ENCODE measurements around the gene WNT6.
A peak's percentile ranks its signal among the peaks of the same experiment; 100 is the strongest.

WNT6 gene

GRCh38 chr2:218893349-218894150, 33.9 kb downstream of the WNT6 start:
- DNase-seq (ENCODE audit: low read depth): no peak

- DNase-seq (ENCODE audit: low read depth): no peak
Measured at GRCh38 chr2:218894151-218894879, 34.7 kb downstream of the WNT6 start.

- DNase-seq (ENCODE audit: low read depth): no peak
Measured at GRCh38 chr2:218894880-218895157, 35.2 kb downstream of the WNT6 start.

GRCh38 chr2:218895326-218895725, 35.7 kb downstream of the WNT6 start:
- DNase-seq (ENCODE audit: low read depth): no peak

- no peak for DNase-seq (ENCODE audit: low read depth)
Measured at GRCh38 chr2:218895759-218896500, 36.3 kb downstream of the WNT6 start.

- DNase-seq (ENCODE audit: low read depth): peak; percentile 81
Measured at GRCh38 chr2:218896501-218897393, 37.1 kb downstream of the WNT6 start.

GRCh38 chr2:218897394-218898108, 37.9 kb downstream of the WNT6 start:
- no peak for DNase-seq (ENCODE audit: low read depth)

- peak; percentile 60 for DNase-seq (ENCODE audit: low read depth)
Measured at GRCh38 chr2:218898109-218898878, 38.7 kb downstream of the WNT6 start.

GRCh38 chr2:218899147-218899546, 39.5 kb downstream of the WNT6 start:
- DNase-seq (ENCODE audit: low read depth): no peak

GRCh38 chr2:218902427-218902826, 42.8 kb downstream of the WNT6 start:
- DNase-seq (ENCODE audit: low read depth): no peak

- DNase-seq (ENCODE audit: low read depth): no peak
Measured at GRCh38 chr2:218904176-218904575, 44.6 kb downstream of the WNT6 start.

- peak; percentile 86 for DNase-seq (ENCODE audit: low read depth)
Measured at GRCh38 chr2:218908721-218909619, 49.4 kb downstream of the WNT6 start.

- DNase-seq (ENCODE audit: low read depth): no peak
Measured at GRCh38 chr2:218910741-218911140, 51.1 kb downstream of the WNT6 start.

- no peak for DNase-seq (ENCODE audit: low read depth)
Measured at GRCh38 chr2:218920504-218920903, 60.9 kb downstream of the WNT6 start.

All from T follicular helper cell (primary cell).